C4-2B (cell line): ENCODE data around the gene UNC13B.

ENCODE experiments used
- ZFX ChIP-seq: fragments of 450-650 bp; IDR thresholded peaks from 2 replicates; pipeline ENCODE4 v1.6.1; 2017
- TF ChIP-seq, protein P1 (sequence below): fragments of 450-650 bp; conservative IDR thresholded peaks from 2 replicates; pipeline ENCODE4 v1.5.1; 2017; ENCODE audit warnings: mild to moderate bottlenecking

DNA sequence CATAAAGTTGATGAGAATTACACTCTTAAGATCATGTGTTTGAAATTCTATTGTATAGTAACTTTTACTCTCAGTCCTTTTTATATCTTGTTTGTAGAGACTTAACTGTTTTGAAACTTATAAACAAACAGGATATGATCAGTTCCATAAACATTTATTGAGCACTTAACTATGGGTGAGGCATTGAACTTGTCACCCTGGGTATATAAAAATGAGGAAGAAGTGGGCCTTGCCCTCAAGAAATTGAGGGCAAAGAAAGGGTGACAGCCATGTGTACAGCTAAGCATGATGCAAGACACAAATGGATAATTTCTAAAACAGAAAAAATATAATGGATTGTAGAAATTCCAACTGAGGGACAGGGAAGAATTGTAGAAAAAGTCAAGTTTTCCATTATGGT lies 15.7 kb downstream of the UNC13B start:
- no peak for TF ChIP-seq ZFX
- TF ChIP-seq, protein P1, sequence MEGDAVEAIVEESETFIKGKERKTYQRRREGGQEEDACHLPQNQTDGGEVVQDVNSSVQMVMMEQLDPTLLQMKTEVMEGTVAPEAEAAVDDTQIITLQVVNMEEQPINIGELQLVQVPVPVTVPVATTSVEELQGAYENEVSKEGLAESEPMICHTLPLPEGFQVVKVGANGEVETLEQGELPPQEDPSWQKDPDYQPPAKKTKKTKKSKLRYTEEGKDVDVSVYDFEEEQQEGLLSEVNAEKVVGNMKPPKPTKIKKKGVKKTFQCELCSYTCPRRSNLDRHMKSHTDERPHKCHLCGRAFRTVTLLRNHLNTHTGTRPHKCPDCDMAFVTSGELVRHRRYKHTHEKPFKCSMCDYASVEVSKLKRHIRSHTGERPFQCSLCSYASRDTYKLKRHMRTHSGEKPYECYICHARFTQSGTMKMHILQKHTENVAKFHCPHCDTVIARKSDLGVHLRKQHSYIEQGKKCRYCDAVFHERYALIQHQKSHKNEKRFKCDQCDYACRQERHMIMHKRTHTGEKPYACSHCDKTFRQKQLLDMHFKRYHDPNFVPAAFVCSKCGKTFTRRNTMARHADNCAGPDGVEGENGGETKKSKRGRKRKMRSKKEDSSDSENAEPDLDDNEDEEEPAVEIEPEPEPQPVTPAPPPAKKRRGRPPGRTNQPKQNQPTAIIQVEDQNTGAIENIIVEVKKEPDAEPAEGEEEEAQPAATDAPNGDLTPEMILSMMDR: no peak
